GM18861 (cell line): ENCODE data around the gene FAM193A.
"Not testable (repeated sequence)": the region's sequence is repeated elsewhere in the genome, so short reads cannot be mapped to it uniquely, and the experiment has no call there.

ENCODE experiments used
- ATAC-seq: cut with Tn5 transposase; IDR thresholded peaks from one replicate; pipeline ENCODE4 v1.9.1; 2021; ENCODE audit not compliant: unreplicated experiment

Gene FAM193A

GRCh38 chr4:2514193-2514592 lies 22.3 kb upstream of the FAM193A start:
- ATAC-seq = not testable (repeated sequence)

- not testable (repeated sequence) for ATAC-seq
Observed at GRCh38 chr4:2514944-2515343, 21.5 kb upstream of the FAM193A start.

- no peak for ATAC-seq
Observed at GRCh38 chr4:2515830-2516550, 20.5 kb upstream of the FAM193A start.

- ATAC-seq = no peak
Observed at GRCh38 chr4:2516635-2517034, 19.8 kb upstream of the FAM193A start.

- no peak for ATAC-seq
Observed at GRCh38 chr4:2526559-2526958, 9.9 kb upstream of the FAM193A start.

GRCh38 chr4:2534904-2535375 lies 1.5 kb upstream of the FAM193A start:
- ATAC-seq = no peak

GRCh38 chr4:2535376-2536192 lies 863 bp upstream of the FAM193A start:
- no peak for ATAC-seq

GRCh38 chr4:2537011-2537830 lies 774 bp downstream of the FAM193A start:
- peak; percentile 19 for ATAC-seq

- not testable (repeated sequence) for ATAC-seq
Observed at GRCh38 chr4:2543580-2544191, 7.2 kb downstream of the FAM193A start.

- no peak for ATAC-seq
Observed at GRCh38 chr4:2545321-2546013, 9.0 kb downstream of the FAM193A start.

GRCh38 chr4:2546286-2546823 lies 9.9 kb downstream of the FAM193A start:
- ATAC-seq = no peak

- ATAC-seq = not testable (repeated sequence)
Observed at GRCh38 chr4:2546961-2547691, 10.7 kb downstream of the FAM193A start.

- ATAC-seq = no peak
Observed at GRCh38 chr4:2551118-2551517, 14.7 kb downstream of the FAM193A start.

- no peak for ATAC-seq
Observed at GRCh38 chr4:2552806-2553205, 16.4 kb downstream of the FAM193A start.

- no peak for ATAC-seq
Observed at GRCh38 chr4:2558301-2558700, 21.9 kb downstream of the FAM193A start.

GRCh38 chr4:2560167-2560566 lies 23.7 kb downstream of the FAM193A start:
- ATAC-seq = no peak

- ATAC-seq = no peak
Observed at GRCh38 chr4:2565533-2565932, 29.1 kb downstream of the FAM193A start.

- no peak for ATAC-seq
Observed at GRCh38 chr4:2570036-2570435, 33.6 kb downstream of the FAM193A start.

- no peak for ATAC-seq
Observed at GRCh38 chr4:2570551-2571222, 34.2 kb downstream of the FAM193A start.
